A549 (cell line): ENCODE measurements around the gene NKRF. TPM values are rescaled to one million over a fixed set of nuclear protein-coding genes. Genes with fewer than 3 reads are reported as not detected.

ENCODE experiments used
- ATAC-seq, 2 experiments: fragments of 200-7000 bp in 1 of 2; fragments of >200 bp in 1 of 2; cut with Nextera tagmentation in 1 of 2; cut with Tn5 transposase in 1 of 2; 3 replicates each; pipeline versions ENCODE4 v1.8.0 to v1.9.1; 2018 to 2020; ENCODE audit warnings: mild to moderate bottlenecking in 1 of 2, moderate library complexity in 1 of 2
- CTCF ChIA-PET: fragments of 300-600 bp; sonication (Branson Sonifier 250); formaldehyde crosslinking; extraction: SDS; loops from one replicate; lab custom pipeline; 2021; ENCODE audit warnings: antibody characterized with exemption, inconsistent platforms; lab: Yijun Ruan, JAX
- POLR2A ChIA-PET: fragments of 350-600 bp; formaldehyde crosslinking; extraction: SDS; loops from one replicate; lab custom pipeline; 2021; ENCODE audit warnings: antibody characterized with exemption, inconsistent platforms; lab: Yijun Ruan, JAX
- DNase-seq, 2 experiments: peaks; one replicate each; pipeline versions ENCODE4 v3.0.0 to v3.0.0-alpha.2; 2011 to 2016; ENCODE audit warnings: low read depth in 1 of 2, low spot score in 1 of 2
- FAIRE-seq: peaks from 2 replicates; lab custom pipeline; 2011; peaks lifted over from hg19 to GRCh38; lab: Jason Lieb, UNC
- H3K27ac ChIP-seq, 2 experiments: fragments of >200 bp; sonication (Bioruptor Twin); formaldehyde crosslinking; 3 replicates each; pipeline ENCODE4 v1.5.1; 2016 to 2017
- H3K4me1 ChIP-seq: fragments of >200 bp; sonication (Bioruptor Twin); formaldehyde crosslinking; 3 replicates; pipeline ENCODE4 v1.6.1; 2016
- H3K4me2 ChIP-seq: fragments of >200 bp; sonication (Bioruptor Twin); formaldehyde crosslinking; 3 replicates; pipeline ENCODE4 v1.6.1; 2016
- H3K4me3 ChIP-seq: fragments of >200 bp; sonication (Bioruptor Twin); formaldehyde crosslinking; 3 replicates; pipeline ENCODE4 v1.5.1; 2016
- H3K9me3 ChIP-seq: fragments of >200 bp; sonication (Bioruptor Twin); formaldehyde crosslinking; 3 replicates; pipeline ENCODE4 v1.6.1; 2016
- BCL3 ChIP-seq: fragments of >200 bp; sonication (Bioruptor Twin); formaldehyde crosslinking; IDR thresholded peaks from 3 replicates; pipeline ENCODE4 v1.6.1; 2016
- CBX8 ChIP-seq: fragments of 200-600 bp; sonication (generic); IDR thresholded peaks from 2 replicates; pipeline ENCODE4 v1.6.1; 2016
- CHD2 ChIP-seq: fragments of 150-350 bp; IDR thresholded peaks from 2 replicates; pipeline ENCODE4 v1.6.1; 2014; ENCODE audit warnings: low read length; ENCODE audit not compliant: partially characterized antibody
- CHD4 ChIP-seq: fragments of 200-600 bp; sonication (generic); IDR thresholded peaks from 2 replicates; pipeline ENCODE4 v1.6.1; 2016; ENCODE audit warnings: antibody characterized with exemption, mild to moderate bottlenecking, borderline replicate concordance
- CTCF ChIP-seq: fragments of >200 bp; sonication (Bioruptor Twin); formaldehyde crosslinking; IDR thresholded peaks from 3 replicates; pipeline ENCODE4 v1.5.1; 2016
- E2F6 ChIP-seq: IDR thresholded peaks from 2 replicates; pipeline ENCODE4 v1.6.1; 2012; ENCODE audit warnings: low read depth, borderline replicate concordance
- EHMT2 ChIP-seq: fragments of 200-600 bp; sonication (generic); IDR thresholded peaks from 2 replicates; pipeline ENCODE4 v1.6.1; 2016; ENCODE audit warnings: antibody characterized with exemption, low read depth, mild to moderate bottlenecking, moderate library complexity
- EP300 ChIP-seq, 2 experiments: fragments of >200 bp; sonication (Bioruptor Twin); formaldehyde crosslinking; IDR thresholded peaks; 2 replicates in 1 of 2; 3 replicates in 1 of 2; pipeline ENCODE4 v1.6.1; 2016 to 2017
- HDAC2 ChIP-seq: fragments of 200-600 bp; sonication (generic); IDR thresholded peaks from 2 replicates; pipeline ENCODE4 v1.6.1; 2016
- HOXA7 ChIP-seq: fragments of 250-450 bp; sonication (Bioruptor Pico); IDR thresholded peaks from 2 replicates; pipeline ENCODE4 v1.5.0; 2020; ENCODE audit warnings: mild to moderate bottlenecking, moderate library complexity
- HOXB13 ChIP-seq: fragments of 250-450 bp; sonication (Bioruptor Pico); IDR thresholded peaks from 2 replicates; pipeline ENCODE4 v1.5.0; 2020; ENCODE audit warnings: low read depth, mild to moderate bottlenecking, moderate library complexity
- JUNB ChIP-seq: fragments of >200 bp; sonication (Bioruptor Twin); formaldehyde crosslinking; IDR thresholded peaks from 2 replicates; pipeline ENCODE4 v1.6.1; 2016
- MAFK ChIP-seq: fragments of 450-650 bp; IDR thresholded peaks from 2 replicates; pipeline ENCODE4 v1.6.1; 2014; ENCODE audit not compliant: partially characterized antibody
- POLR2A ChIP-seq: IDR thresholded peaks from 2 replicates; pipeline ENCODE4 v1.6.1; 2012; ENCODE audit warnings: mild to moderate bottlenecking, low read length
- RARB ChIP-seq: fragments of 250-450 bp; sonication (Bioruptor Pico); IDR thresholded peaks from 2 replicates; pipeline ENCODE4 v1.8.0; 2021; ENCODE audit warnings: mild to moderate bottlenecking, moderate library complexity
- SMC3 ChIP-seq: fragments of >200 bp; sonication (Bioruptor Twin); formaldehyde crosslinking; IDR thresholded peaks from 3 replicates; pipeline ENCODE4 v1.6.1; 2018; ENCODE audit warnings: inconsistent platforms
- ZC3H11A ChIP-seq: fragments of 450-650 bp; IDR thresholded peaks from 2 replicates; pipeline ENCODE4 v1.6.1; 2014; ENCODE audit warnings: antibody characterized with exemption, mild to moderate bottlenecking
- ZFP36 ChIP-seq: fragments of 450-650 bp; IDR thresholded peaks from 2 replicates; pipeline ENCODE4 v1.6.1; 2014; ENCODE audit warnings: borderline replicate concordance; ENCODE audit not compliant: partially characterized antibody
- ZSCAN20 ChIP-seq: fragments of 250-450 bp; sonication (Bioruptor Pico); IDR thresholded peaks from 2 replicates; pipeline ENCODE4 v1.8.0; 2022; ENCODE audit warnings: mild to moderate bottlenecking, moderate library complexity
- WGBS: methylation state at CpG from one replicate; pipeline ENCODE4 v1.1.6; 2017; ENCODE audit errors: missing lambda C conversion rate; 5-methylcytosine and 5-hydroxymethylcytosine counted together
- polyA plus RNA-seq, 4 experiments: library from polyadenylated mRNA; depleted of rRNA in 3 of 4; stranded (reverse); fragments of >200 nt; fragmentation: RNase III in 1 of 4; extraction: RNeasy Plus Mini Kit Qiagen cat#74134 plus additional on column Dnase treatment in 1 of 4; gene quantifications; 2 replicates in 3 of 4; 3 replicates in 1 of 4; pipeline ENCODE4 v1.2.3, GENCODE V29; 2011 to 2017

Gene NKRF
- polyA plus RNA-seq, 2 of the 4 experiments (the other 2 are of a cell fraction), result 14.7 to 16.2 TPM

- no peak for TF ChIP-seq RARB (CRISPR knock-in tag)
These were observed 41.0 kb downstream of the NKRF start, which contains the start of gene STEEP1 (continued) for GRCh38 chrX:119565107-119565663.

GRCh38 chrX:119552508-119552907 lies 53.7 kb downstream of the NKRF start:
- H3K27ac ChIP-seq, result no peak overlapping the region
- no peaks in the 10 kb centered on the region for H3K4me1 ChIP-seq
- no peak for FAIRE-seq
- CTCF ChIA-PET, result no interaction called here
- no peak overlapping the region for H3K4me3 ChIP-seq
- TF ChIP-seq HOXB13 (CRISPR knock-in tag) (no peak), EP300 (IDR thresholded peaks at IDR 0.05) (no peak), HDAC2 (no peak), JUNB (no peak), ZSCAN20 (CRISPR knock-in tag) (no peak), ZFP36 (no peak), POLR2A (no peak), CHD2 (no peak), MAFK (no peak)
- POLR2A ChIA-PET, result no interaction called here
- H3K9me3 ChIP-seq, result no peaks in the 10 kb centered on the region
- WGBS, result 93% methylated on average over 3 of the region's 3 CpGs
- peak in 1 of 2 experiments; percentile 32; a peak in 1 of 6 replicates for ATAC-seq
- DNase-seq, result no peak
- no peak overlapping the region for H3K4me2 ChIP-seq

GRCh38 chrX:119549327-119550016 lies 56.8 kb downstream of the NKRF start:
- H3K9me3 ChIP-seq, result no peaks in the 10 kb centered on the region
- WGBS, result 68% methylated on average over 7 of the region's 7 CpGs
- TF ChIP-seq CBX8, result no peak
- TF ChIP-seq E2F6, result no peak
- no peak for TF ChIP-seq BCL3
- no peak for TF ChIP-seq HOXA7 (CRISPR knock-in tag)
- no peak for TF ChIP-seq SMC3
- TF ChIP-seq ZC3H11A, result no peak
- no peak for TF ChIP-seq MAFK
- TF ChIP-seq EHMT2, result no peak
- TF ChIP-seq CTCF, result no peak
- ChIA-PET POLR2A (no interaction called here), CTCF (no interaction called here)
- no peak overlapping the region for H3K4me3 ChIP-seq
- no peak overlapping the region for H3K27ac ChIP-seq
- no peak for ATAC-seq
- no peak overlapping the region for H3K4me2 ChIP-seq
- FAIRE-seq, result no peak
- H3K4me1 ChIP-seq, result no peaks in the 10 kb centered on the region
- no peak for DNase-seq

GRCh38 chrX:119541188-119541587 lies 65.0 kb downstream of the NKRF start:
- WGBS, result 35% methylated on average over 4 of the region's 4 CpGs

More at GRCh38 chrX:119541188-119541587, 65.0 kb downstream of the NKRF start:
- Histone ChIP-seq H3K27ac (peak overlapping the region in 1 of 2 experiments; percentile 50; a peak in 1 of 6 replicates), H3K4me2 (peak overlapping the region; percentile 22; the same call in 1 of the 3 replicates), H3K9me3 (no peaks in the 10 kb centered on the region), H3K4me1 (peaks cover 9% of the 10 kb centered on the region), H3K4me3 (no peak overlapping the region)
- ATAC-seq (peak; percentile 54 to 60; a peak in 3 of 6 replicates), DNase-seq (peak; percentile 22 to 55), FAIRE-seq (no peak)
- ChIA-PET POLR2A (no interaction called here), CTCF (interaction anchor here (2.6 kb wide), 1 partner anchor 25 kb away, joined by 8 read pairs; no protein-coding TSS in a partner anchor)
- peak; percentile 37 for TF ChIP-seq MAFK
- TF ChIP-seq CHD4, result no peak
